ENCODE measurements around the gene CRELD2.

CRELD2 gene

GRCh38 chr22:49970528-49971231 lies 52.2 kb downstream of the CRELD2 start:
- peak; percentile 97 for DNase-seq

- DNase-seq, result peak in 1 of 2 experiments; percentile 90
These were observed 53.1 kb downstream of the CRELD2 start for GRCh38 chr22:49971232-49972162.

- DNase-seq, result peak; percentile 44 to 54
These were observed 54.0 kb downstream of the CRELD2 start for GRCh38 chr22:49972163-49973017.

GRCh38 chr22:49973018-49973961 lies 54.9 kb downstream of the CRELD2 start:
- DNase-seq, result peak; percentile 21 to 23

GRCh38 chr22:49975543-49976389 lies 57.3 kb downstream of the CRELD2 start:
- peak; percentile 78 to 82 for DNase-seq

GRCh38 chr22:49976439-49977175 lies 58.2 kb downstream of the CRELD2 start:
- DNase-seq, result peak; percentile 65 to 75

Measured in activated T-cell treated with anti-CD3 and anti-CD28 coated beads, Interleukin-2, amount 50 U/mL, for 48 hours (primary cell).